ENCODE data around the gene PTPRG. TPM values are rescaled to one million over a fixed set of nuclear protein-coding genes. Genes with fewer than 3 reads are reported as not detected.

Gene PTPRG
- total and polyA plus RNA-seq, 10 of the 15 experiments (the other 5 are each of a cell fraction or from before 2014, with no cell fraction given): 0.29 to 20.7 (median 1.4) TPM

DNA sequence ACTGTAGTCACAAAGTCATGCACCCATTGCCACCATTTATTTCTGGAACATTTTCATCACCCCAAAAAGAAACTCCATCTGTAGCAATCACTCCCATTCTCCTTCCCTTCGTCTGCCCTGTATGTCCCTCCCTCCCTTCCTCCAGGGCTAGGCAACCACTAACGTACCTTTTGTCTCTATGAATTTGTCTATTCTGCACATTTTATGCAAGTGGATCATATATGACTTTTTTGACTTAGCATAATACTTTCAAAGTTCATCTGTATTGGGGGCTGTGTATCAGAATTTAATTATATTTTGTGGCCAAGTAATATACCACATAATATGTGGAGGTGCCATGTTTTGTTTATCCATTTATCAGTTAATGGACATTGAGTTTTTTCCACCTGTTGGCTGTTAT lies 610.4 kb downstream of the PTPRG start (continued):
- TF ChIP-seq, protein P1, sequence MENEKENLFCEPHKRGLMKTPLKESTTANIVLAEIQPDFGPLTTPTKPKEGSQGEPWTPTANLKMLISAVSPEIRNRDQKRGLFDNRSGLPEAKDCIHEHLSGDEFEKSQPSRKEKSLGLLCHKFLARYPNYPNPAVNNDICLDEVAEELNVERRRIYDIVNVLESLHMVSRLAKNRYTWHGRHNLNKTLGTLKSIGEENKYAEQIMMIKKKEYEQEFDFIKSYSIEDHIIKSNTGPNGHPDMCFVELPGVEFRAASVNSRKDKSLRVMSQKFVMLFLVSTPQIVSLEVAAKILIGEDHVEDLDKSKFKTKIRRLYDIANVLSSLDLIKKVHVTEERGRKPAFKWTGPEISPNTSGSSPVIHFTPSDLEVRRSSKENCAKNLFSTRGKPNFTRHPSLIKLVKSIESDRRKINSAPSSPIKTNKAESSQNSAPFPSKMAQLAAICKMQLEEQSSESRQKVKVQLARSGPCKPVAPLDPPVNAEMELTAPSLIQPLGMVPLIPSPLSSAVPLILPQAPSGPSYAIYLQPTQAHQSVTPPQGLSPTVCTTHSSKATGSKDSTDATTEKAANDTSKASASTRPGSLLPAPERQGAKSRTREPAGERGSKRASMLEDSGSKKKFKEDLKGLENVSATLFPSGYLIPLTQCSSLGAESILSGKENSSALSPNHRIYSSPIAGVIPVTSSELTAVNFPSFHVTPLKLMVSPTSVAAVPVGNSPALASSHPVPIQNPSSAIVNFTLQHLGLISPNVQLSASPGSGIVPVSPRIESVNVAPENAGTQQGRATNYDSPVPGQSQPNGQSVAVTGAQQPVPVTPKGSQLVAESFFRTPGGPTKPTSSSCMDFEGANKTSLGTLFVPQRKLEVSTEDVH (IDR thresholded peaks at IDR 0.05; ENCODE audit: low read depth, partially characterized antibody): no peak
- TF ChIP-seq YBX1 (IDR thresholded peaks at IDR 0.05) (no peak), RUNX3 (IDR thresholded peaks at IDR 0.05; ENCODE audit: low read length) (no peak)

DNA sequence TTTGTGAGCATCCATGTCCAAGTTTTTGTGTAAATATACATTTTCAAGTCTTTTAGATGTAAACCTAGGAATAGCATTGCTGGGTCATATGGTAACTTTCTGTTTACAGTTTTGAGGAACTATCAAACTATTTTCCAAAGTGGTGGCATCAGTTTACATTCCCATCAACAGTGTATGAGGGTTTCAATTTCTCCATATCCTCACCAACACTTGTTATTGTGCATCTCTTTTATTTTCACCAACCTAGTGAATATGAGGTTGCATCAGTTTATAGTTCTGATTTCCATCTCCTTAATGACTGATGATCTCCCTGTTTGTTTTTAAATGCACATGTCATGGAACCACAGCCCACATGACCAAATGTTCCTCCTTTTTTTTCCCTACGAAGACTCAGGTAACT lies 610.8 kb downstream of the PTPRG start:
- Histone ChIP-seq H3K79me2 (ENCODE audit: control insufficient read depth, insufficient read depth, low read length) (no peaks in the 10 kb centered on the region), H3K9me3 (replicated peaks; ENCODE audit: control insufficient read depth, insufficient read depth, low read length) (no peaks in the 10 kb centered on the region), H3K4me2 (ENCODE audit: control insufficient read depth, insufficient read depth) (no peak overlapping the region), H2AFZ (ENCODE audit: control insufficient read depth, low read depth, low read length) (no peak overlapping the region), H3K36me3 (ENCODE audit: control insufficient read depth in 2 of 2, insufficient read depth in 2 of 2, low read length in 1 of 2) (no peaks in the 10 kb centered on the region), H3K27ac (ENCODE audit: control insufficient read depth, insufficient read depth) (no peak overlapping the region), H3K27me3 (replicated peaks in 1 of 2; ENCODE audit: control insufficient read depth in 2 of 2, insufficient read depth in 2 of 2, low read length in 1 of 2) (no peaks in the 10 kb centered on the region; a peak in 1 of 4 replicates), H3K4me3 (no peak overlapping the region), H3K9ac (ENCODE audit: control insufficient read depth, insufficient read depth, low read length) (no peak overlapping the region), H4K20me1 (ENCODE audit: control insufficient read depth, insufficient read depth) (no peaks in the 10 kb centered on the region), H3K4me1 (ENCODE audit: control insufficient read depth, insufficient read depth, low read length) (no peaks in the 10 kb centered on the region)
- in situ Hi-C loops (cut with MboI) (no loop called here), intact Hi-C loops (cut with micrococcal nuclease; ENCODE audit: unreplicated experiment) (no loop called here)
- no TSS peak for BruUV-seq (replicated peaks)
- ATAC-seq: no peak
- CTCF ChIA-PET: no interaction called here
- no peak for DNase-seq (ENCODE audit: low read depth, low spot score)
- 88% methylated on average over 1 of the region's 1 CpG for WGBS (ENCODE audit: insufficient coverage, insufficient replicate concordance, low lambda C conversion rate, missing lambda C conversion rate)
- FAIRE-seq: no peak
- TF ChIP-seq SMARCA5 (IDR thresholded peaks at IDR 0.05): no peak
- no peak for TF ChIP-seq CBFB (IDR thresholded peaks at IDR 0.05; ENCODE audit: low read depth)
- no peak for TF ChIP-seq FOXK2 (IDR thresholded peaks at IDR 0.05)
- no peak for TF ChIP-seq GABPA (IDR thresholded peaks at IDR 0.05; ENCODE audit: low read depth)
- TF ChIP-seq POLR2AphosphoS5 (IDR thresholded peaks at IDR 0.05; ENCODE audit: low read length): no peak
- no peak for TF ChIP-seq BRCA1 (IDR thresholded peaks at IDR 0.05; ENCODE audit: low read depth, low read length)
- no peak for TF ChIP-seq FOXM1 (IDR thresholded peaks at IDR 0.05; ENCODE audit: low read depth, low read length)
- POLR2A ChIA-PET: interaction anchor here (0.6 kb wide), 1 partner anchor 29 kb away, joined by 4 read pairs; no protein-coding TSS in a partner anchor
- SMC1A ChIA-PET (ENCODE audit: uncharacterized antibody, unreplicated experiment): no interaction called here
- RAD21 ChIA-PET (ENCODE audit: unreplicated experiment): no interaction called here
